Caco-2 (cell line): ENCODE results near the gene GLI2. TPM values are rescaled to one million over a fixed set of nuclear protein-coding genes. Genes with fewer than 3 reads are reported as not detected.
A peak's percentile ranks its signal among the peaks of the same experiment; 100 is the strongest.

Experiments used
- BruUV-seq: library from RNA; stranded (reverse); fragments of 400-500 nt; replicated peaks from 2 replicates; lab custom pipeline; 2021; lab: Mats Ljungman, UMichigan
- CTCF ChIA-PET: fragments of 300-600 bp; sonication (Branson Sonifier 250); formaldehyde crosslinking; loops from one replicate; lab custom pipeline; 2022; ENCODE audit warnings: antibody characterized with exemption; lab: Charles Lee
- POLR2A ChIA-PET: fragments of 300-600 bp; sonication (Branson Sonifier 250); formaldehyde crosslinking; loops from one replicate; lab custom pipeline; 2022; ENCODE audit warnings: antibody characterized with exemption; lab: Charles Lee
- DNase-seq, 2 experiments: peaks; one replicate each; pipeline versions ENCODE4 v3.0.0 to v3.0.0-alpha.2; 2020 to 2022
- H3K27me3 ChIP-seq: replicated peaks from 2 replicates; pipeline ENCODE4 v1.6.0; 2011; ENCODE audit warnings: low read length; ENCODE audit not compliant: control insufficient read depth, insufficient read depth
- H3K36me3 ChIP-seq: 2 replicates; pipeline ENCODE4 v1.5.1; 2011; ENCODE audit warnings: low read length; ENCODE audit not compliant: control insufficient read depth, insufficient read depth
- H3K4me1 ChIP-seq: fragments of 250-450 bp; sonication (Bioruptor Pico); 2 replicates; pipeline ENCODE4 v1.5.1; 2020; ENCODE audit warnings: mild to moderate bottlenecking
- H3K4me3 ChIP-seq: 2 replicates; pipeline ENCODE4 v1.5.1; 2011; ENCODE audit warnings: low read depth, mild to moderate bottlenecking, control low read depth, low read length
- H3K9me3 ChIP-seq: fragments of 250-450 bp; sonication (Bioruptor Pico); 2 replicates; pipeline ENCODE4 v1.5.1; 2020; ENCODE audit warnings: mild to moderate bottlenecking, moderate library complexity
- H3K27ac Mint-ChIP-seq: one replicate; pipeline ENCODE4 v1.8.0; 2022; ENCODE audit warnings: mixed read lengths; ENCODE audit not compliant: unreplicated experiment
- H3K27me3 Mint-ChIP-seq: one replicate; pipeline ENCODE4 v1.8.0; 2022; ENCODE audit warnings: mixed read lengths; ENCODE audit not compliant: insufficient read depth, unreplicated experiment
- H3K36me3 Mint-ChIP-seq: one replicate; pipeline ENCODE4 v1.8.0; 2022; ENCODE audit warnings: mild to moderate bottlenecking, mixed read lengths; ENCODE audit not compliant: insufficient read depth, unreplicated experiment
- H3K4me1 Mint-ChIP-seq: one replicate; pipeline ENCODE4 v1.8.0; 2022; ENCODE audit warnings: low read depth, mixed read lengths; ENCODE audit not compliant: unreplicated experiment
- H3K4me3 Mint-ChIP-seq: one replicate; pipeline ENCODE4 v1.8.0; 2022; ENCODE audit warnings: mild to moderate bottlenecking, moderate library complexity, mixed read lengths; ENCODE audit not compliant: unreplicated experiment
- H3K9me3 Mint-ChIP-seq: one replicate; pipeline ENCODE4 v1.8.0; 2022; ENCODE audit warnings: mixed read lengths; ENCODE audit not compliant: unreplicated experiment
- CTCF ChIP-seq, 2 experiments: fragments of 200-600 bp in 1 of 2; IDR thresholded peaks; 1 replicate in 1 of 2; 2 replicates in 1 of 2; pipeline versions ENCODE4 v1.5.1 to v1.8.0; 2011 to 2022; ENCODE audit warnings: antibody characterized with exemption in 1 of 2, control low read depth in 1 of 2, inconsistent platforms in 1 of 2, low read depth in 1 of 2, low read length in 1 of 2, mild to moderate bottlenecking in 1 of 2, moderate library complexity in 1 of 2; ENCODE audit not compliant: insufficient read depth in 1 of 2, severe bottlenecking in 1 of 2, unreplicated experiment in 1 of 2
- intact Hi-C: fragments of 100-400 bp; cut with micrococcal nuclease; formaldehyde crosslinking; loops from one replicate; pipeline ENCODE4 v1.10.0; 2022; ENCODE audit not compliant: unreplicated experiment
- total RNA-seq: library from RNA; stranded (reverse); gene quantifications from 2 replicates; pipeline ENCODE4 v1.2.3, GENCODE V29; 2022

GLI2 gene
- total RNA-seq, 1 experiment from 2014 or later, result 0.70 TPM

- Histone ChIP-seq H3K4me1 (peaks cover 3% of the 10 kb centered on the region; the same call in 1 of the 2 replicates), H3K27me3 (peaks cover under 1% of the 10 kb centered on the region; the same call in 1 of the 2 replicates), H3K4me3 (no peak overlapping the region), H3K36me3 (no peaks in the 10 kb centered on the region), H3K9me3 (no peaks in the 10 kb centered on the region)
- intact Hi-C loops, result no loop called here
- BruUV-seq, result no TSS peak
- H3K27me3 Mint-ChIP-seq, result peaks cover 21% of the 10 kb centered on the region
- peak in 1 of 2 experiments; percentile 15 for DNase-seq
- no peak for TF ChIP-seq CTCF (IDR thresholded peaks at IDR 0.05; ENCODE audit: insufficient read depth in 1 of 2, low read depth in 1 of 2, low read length in 1 of 2, severe bottlenecking in 1 of 2, unreplicated experiment in 1 of 2)
- no peaks in the 10 kb centered on the region for H3K36me3 Mint-ChIP-seq
- no peak overlapping the region for H3K27ac Mint-ChIP-seq
- ChIA-PET POLR2A (no interaction called here), CTCF (no interaction called here)
- H3K4me1 Mint-ChIP-seq, result peaks cover 8% of the 10 kb centered on the region
- H3K4me3 Mint-ChIP-seq, result no peak overlapping the region
- no peaks in the 10 kb centered on the region for H3K9me3 Mint-ChIP-seq
Observed at GRCh38 chr2:120743657-120744056, 8.0 kb downstream of the GLI2 start.

GRCh38 chr2:120744817-120745216 lies 9.1 kb downstream of the GLI2 start:
- no peak for TF ChIP-seq CTCF (IDR thresholded peaks at IDR 0.05; ENCODE audit: insufficient read depth in 1 of 2, low read depth in 1 of 2, low read length in 1 of 2, severe bottlenecking in 1 of 2, unreplicated experiment in 1 of 2)
- POLR2A ChIA-PET, result no interaction called here
- no peak for DNase-seq
- intact Hi-C loops, result no loop called here
- no peaks in the 10 kb centered on the region for H3K9me3 Mint-ChIP-seq
- no peak overlapping the region for H3K27ac Mint-ChIP-seq
- H3K36me3 ChIP-seq, result no peaks in the 10 kb centered on the region
- H3K4me1 ChIP-seq, result peaks cover 3% of the 10 kb centered on the region; the same call in 1 of the 2 replicates
- H3K4me1 Mint-ChIP-seq, result peaks cover 7% of the 10 kb centered on the region
- no TSS peak for BruUV-seq
- CTCF ChIA-PET, result no interaction called here
- H3K27me3 ChIP-seq, result no peaks in the 10 kb centered on the region; the same call in 1 of the 2 replicates
- H3K4me3 Mint-ChIP-seq, result no peak overlapping the region
- no peaks in the 10 kb centered on the region for H3K36me3 Mint-ChIP-seq
- H3K9me3 ChIP-seq, result no peaks in the 10 kb centered on the region
- H3K4me3 ChIP-seq, result no peak overlapping the region
- peaks cover 21% of the 10 kb centered on the region for H3K27me3 Mint-ChIP-seq

- BruUV-seq, result no TSS peak
- no peak overlapping the region for H3K4me3 Mint-ChIP-seq
Observed at GRCh38 chr2:120745420-120746111, 9.9 kb downstream of the GLI2 start.

More at GRCh38 chr2:120745420-120746111, 9.9 kb downstream of the GLI2 start:
- no peak for TF ChIP-seq CTCF (IDR thresholded peaks at IDR 0.05; ENCODE audit: insufficient read depth in 1 of 2, low read depth in 1 of 2, low read length in 1 of 2, severe bottlenecking in 1 of 2, unreplicated experiment in 1 of 2)
- H3K4me1 Mint-ChIP-seq, result peaks cover 7% of the 10 kb centered on the region
- ChIA-PET POLR2A (no interaction called here), CTCF (no interaction called here)
- Histone ChIP-seq H3K4me3 (no peak overlapping the region), H3K4me1 (peaks cover 3% of the 10 kb centered on the region; the same call in 1 of the 2 replicates), H3K36me3 (no peaks in the 10 kb centered on the region), H3K27me3 (no peaks in the 10 kb centered on the region; the same call in 1 of the 2 replicates), H3K9me3 (no peaks in the 10 kb centered on the region)
- no peak for DNase-seq
- H3K27ac Mint-ChIP-seq, result no peak overlapping the region
- H3K36me3 Mint-ChIP-seq, result no peaks in the 10 kb centered on the region
- intact Hi-C loops, result no loop called here
- H3K9me3 Mint-ChIP-seq, result no peaks in the 10 kb centered on the region
- peaks cover 17% of the 10 kb centered on the region for H3K27me3 Mint-ChIP-seq
